KMS-11 (cell line): ENCODE measurements around the gene UROS.

Experiments
- H2AFZ ChIP-seq: fragments of 200-600 bp; sonication (generic); 2 replicates; pipeline ENCODE4 v1.6.1; 2016; ENCODE audit warnings: antibody characterized with exemption, mixed run types, low read depth
- H3K27ac ChIP-seq: fragments of 200-600 bp; sonication (generic); 2 replicates; pipeline ENCODE4 v1.6.1; 2016; ENCODE audit warnings: mild to moderate bottlenecking, mixed run types
- H3K27me3 ChIP-seq: fragments of 200-600 bp; sonication (generic); 2 replicates; pipeline ENCODE4 v1.6.1; 2017; ENCODE audit warnings: mild to moderate bottlenecking, low read depth, mixed run types, moderate library complexity; ENCODE audit not compliant: insufficient read depth
- H3K36me3 ChIP-seq: fragments of 200-600 bp; sonication (generic); 2 replicates; pipeline ENCODE4 v1.6.1; 2017; ENCODE audit warnings: mild to moderate bottlenecking, mixed run types; ENCODE audit not compliant: insufficient read depth
- H3K4me1 ChIP-seq: fragments of 200-600 bp; sonication (generic); 2 replicates; pipeline ENCODE4 v1.6.1; 2016; ENCODE audit warnings: mild to moderate bottlenecking, low read depth, mixed run types; ENCODE audit not compliant: poor library complexity, severe bottlenecking
- H3K4me2 ChIP-seq: fragments of 200-600 bp; sonication (generic); 2 replicates; pipeline ENCODE4 v1.7.0; 2016; ENCODE audit warnings: mild to moderate bottlenecking, mixed run types
- H3K4me3 ChIP-seq: fragments of 200-600 bp; sonication (generic); IDR thresholded peaks from 2 replicates; pipeline ENCODE4 v1.6.1; 2017; ENCODE audit warnings: low read depth, low read length, mixed read lengths; ENCODE audit not compliant: insufficient read depth
- H3K79me2 ChIP-seq: fragments of 200-600 bp; sonication (generic); 2 replicates; pipeline ENCODE4 v1.6.1; 2016; ENCODE audit warnings: low read depth, mixed run types; ENCODE audit not compliant: insufficient read depth
- H3K9ac ChIP-seq: fragments of 200-600 bp; sonication (generic); 2 replicates; pipeline ENCODE4 v1.6.1; 2016; ENCODE audit warnings: mild to moderate bottlenecking, mixed run types
- H4K20me1 ChIP-seq: fragments of 200-600 bp; sonication (generic); 2 replicates; pipeline ENCODE4 v1.6.1; 2016; ENCODE audit warnings: mild to moderate bottlenecking, mixed run types; ENCODE audit not compliant: insufficient read depth
- CTCF ChIP-seq: fragments of 200-600 bp; sonication (generic); conservative IDR thresholded peaks from 2 replicates; pipeline ENCODE4 v1.6.1; 2017; ENCODE audit warnings: low read depth, mild to moderate bottlenecking, antibody characterized with exemption, low read length, moderate library complexity, mixed read lengths

The UROS gene

DNA sequence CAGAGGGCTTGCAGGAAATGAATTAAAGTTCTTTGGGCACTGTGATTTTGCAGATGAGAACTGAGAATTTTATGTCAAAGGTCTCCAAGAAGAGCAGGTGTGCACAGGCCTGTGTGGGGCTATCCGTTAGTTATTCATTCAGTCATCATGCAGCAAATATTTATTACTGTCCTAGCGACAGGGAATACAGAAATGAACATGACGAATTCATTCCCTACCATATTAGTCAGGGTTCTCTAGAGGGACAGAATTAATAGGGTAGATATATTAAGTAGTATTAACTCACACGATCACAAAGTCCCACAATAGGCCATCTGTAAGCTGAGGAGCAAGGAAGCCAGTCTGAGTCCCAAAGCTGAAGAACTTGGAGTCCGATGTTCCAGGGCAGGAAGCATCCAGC, 44.5 kb downstream of the UROS start:
- Histone ChIP-seq H4K20me1 (no peaks in the 10 kb centered on the region), H3K36me3 (no peaks in the 10 kb centered on the region), H3K27me3 (no peaks in the 10 kb centered on the region), H3K27ac (no peak overlapping the region), H3K4me2 (no peak overlapping the region), H3K4me1 (no peaks in the 10 kb centered on the region), H3K9ac (no peak overlapping the region), H2AFZ (no peak overlapping the region), H3K79me2 (no peaks in the 10 kb centered on the region), H3K4me3 (no peak overlapping the region)
- no peak for TF ChIP-seq CTCF

GRCh38 chr10:125777806-125778205, 45.3 kb downstream of the UROS start:
- no peaks in the 10 kb centered on the region for H3K27me3 ChIP-seq
- H3K27ac ChIP-seq = no peak overlapping the region
- H3K36me3 ChIP-seq = no peaks in the 10 kb centered on the region
- H3K4me3 ChIP-seq = no peak overlapping the region
- H2AFZ ChIP-seq = no peak overlapping the region
- H3K4me2 ChIP-seq = no peak overlapping the region
- H3K79me2 ChIP-seq = no peaks in the 10 kb centered on the region
- H3K9ac ChIP-seq = no peak overlapping the region
- H4K20me1 ChIP-seq = no peaks in the 10 kb centered on the region
- TF ChIP-seq CTCF = no peak
- H3K4me1 ChIP-seq = no peaks in the 10 kb centered on the region

DNA sequence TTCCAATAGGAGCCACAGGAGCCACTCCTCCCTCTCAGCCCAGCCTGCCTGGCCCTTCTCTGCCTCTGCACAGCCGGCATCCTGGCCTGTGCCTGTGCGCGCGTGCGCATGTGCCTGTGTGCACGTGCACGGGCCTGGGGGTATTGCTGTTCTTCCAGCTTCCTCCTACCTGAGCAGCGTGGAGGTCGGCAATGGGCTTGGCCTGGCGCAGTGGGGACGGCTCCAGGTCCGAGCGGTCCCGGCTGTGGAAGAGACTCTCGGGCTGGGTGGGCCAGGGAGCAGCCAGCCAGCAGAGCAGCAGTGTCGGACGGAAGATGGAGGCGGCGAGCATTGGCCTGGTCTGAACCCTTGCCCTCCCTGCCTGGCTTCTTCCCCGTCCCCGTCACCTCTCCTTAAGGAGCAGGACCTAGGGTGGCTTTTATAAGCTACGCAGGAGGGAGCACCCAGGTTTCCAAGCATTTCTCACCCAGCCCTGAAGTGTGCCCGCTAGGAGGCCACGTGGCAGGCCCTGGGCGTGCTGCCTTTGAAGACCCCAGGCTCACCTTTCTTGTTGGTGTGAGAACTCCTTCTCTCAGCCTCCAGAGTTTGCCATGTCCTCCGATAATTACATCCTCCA, 47.5 kb downstream of the UROS start, which contains the start of gene MMP21:
MMP21 (minus strand) TSS at position 331 of the 616 bp plus-strand sequence; CDS start at position 331, 0 bp downstream.
- H2AFZ ChIP-seq = no peak within 1 kb of the TSS
- no peak within 1 kb of the TSS for H3K27ac ChIP-seq
- no peak for TF ChIP-seq CTCF

DNA sequence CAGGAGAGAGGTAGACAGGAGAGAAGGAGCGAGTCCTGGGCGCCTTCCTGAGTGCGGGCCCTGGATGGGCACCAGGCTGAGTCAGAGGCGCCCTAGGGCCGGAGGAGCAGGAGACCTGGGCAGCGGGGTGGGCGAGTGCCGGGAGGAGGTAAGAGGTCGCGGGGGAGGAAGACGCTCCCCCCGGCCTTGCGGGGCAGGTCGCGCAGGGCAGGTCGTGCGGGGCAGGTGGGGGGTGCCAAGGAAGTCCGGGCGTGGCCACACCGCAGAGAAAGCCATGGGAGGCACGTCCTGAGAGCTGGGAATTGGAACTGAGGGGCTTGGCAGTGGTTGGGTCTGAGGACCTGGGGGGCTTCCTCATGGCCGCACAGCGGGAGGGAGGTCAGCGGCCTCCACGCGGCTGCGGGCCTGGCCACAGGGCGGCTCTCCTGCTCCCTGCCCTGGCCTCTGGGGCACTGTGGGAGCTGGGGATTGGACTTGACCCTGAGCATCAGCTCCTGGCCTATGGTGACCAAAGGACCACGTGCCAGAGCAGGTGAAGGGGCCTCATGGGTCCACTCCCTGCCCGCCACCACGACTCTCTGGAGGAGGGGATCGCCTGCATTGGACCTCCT, 48.4 kb downstream of the UROS start:
- Histone ChIP-seq H3K27me3 (no peaks in the 10 kb centered on the region), H3K4me3 (no peak overlapping the region)

More for the DNA sequence above, 47.5 kb downstream of the UROS start, which contains the start of gene MMP21:
- H3K4me2 ChIP-seq = no peak within 1 kb of the TSS
- H3K27me3 ChIP-seq = no peaks in the 10 kb centered on the region
- H3K36me3 ChIP-seq = no peaks in the 10 kb centered on the region
- no peaks in the 10 kb centered on the region for H4K20me1 ChIP-seq
- H3K9ac ChIP-seq = no peak within 1 kb of the TSS
- no peak within 1 kb of the TSS for H3K4me3 ChIP-seq
- H3K4me1 ChIP-seq = no peaks in the 10 kb centered on the region
- no peaks in the 10 kb centered on the region for H3K79me2 ChIP-seq

More for the DNA sequence above, 48.4 kb downstream of the UROS start:
- Histone ChIP-seq H2AFZ (no peak overlapping the region), H3K4me2 (no peak overlapping the region), H3K4me1 (no peaks in the 10 kb centered on the region), H3K9ac (no peak overlapping the region), H3K27ac (no peak overlapping the region), H4K20me1 (no peaks in the 10 kb centered on the region), H3K79me2 (no peaks in the 10 kb centered on the region), H3K36me3 (no peaks in the 10 kb centered on the region)
- TF ChIP-seq CTCF = no peak
